ENCODE measurements around the gene AGPAT3. TPM values are rescaled to one million over a fixed set of nuclear protein-coding genes. Genes with fewer than 3 reads are reported as not detected.

Gene AGPAT3
- total and polyA plus RNA-seq, 2 donors (not counting 3 experiments of a cell fraction or from before 2014, with no cell fraction given) = 39.9 to 76.7 TPM

GRCh38 chr21:43912910-43913309 is 47.9 kb downstream of the AGPAT3 start:
- FAIRE-seq = no peak
- no peak overlapping the region for H3K27ac ChIP-seq (ENCODE audit: insufficient read depth, low read depth, low read length)
- dilution Hi-C loops (cut with MboI; ENCODE audit: extremely low pct_ligation_motif_present, low sequenced_read_pairs) (no loop called here), intact Hi-C loops (cut with micrococcal nuclease) (no loop called here)
- no peaks in the 10 kb centered on the region for H3K27me3 ChIP-seq (ENCODE audit: control insufficient read depth in 2 of 2, insufficient read depth in 2 of 2, low read length in 2 of 2)
- no peak for DNase-seq (ENCODE audit: low read depth, low spot score)
- no peak overlapping the region for H3K4me3 ChIP-seq (replicated peaks in 1 of 3; ENCODE audit: insufficient read depth in 1 of 3, low read depth in 1 of 3, low read length in 3 of 3)
- TF ChIP-seq GATA2 (IDR thresholded peaks at IDR 0.05; ENCODE audit: insufficient read depth, insufficient read length, low read depth, low read length) (no peak), MAX (IDR thresholded peaks at IDR 0.05; ENCODE audit: insufficient read depth, insufficient read length) (no peak), POLR2A (IDR thresholded peaks at IDR 0.05; ENCODE audit: low read depth, low read length) (no peak), POLR2AphosphoS5 (IDR thresholded peaks at IDR 0.05; ENCODE audit: insufficient read depth, low read depth, low read length) (no peak), FOS (IDR thresholded peaks at IDR 0.05; ENCODE audit: borderline replicate concordance, insufficient read depth, low read length) (no peak), EZH2 (IDR thresholded peaks at IDR 0.05; ENCODE audit: borderline replicate concordance, low read depth, low read length, severe bottlenecking) (no peak), CTCF (IDR thresholded peaks at IDR 0.05; ENCODE audit: extremely low read depth in 1 of 2, insufficient read depth in 1 of 2, low read depth in 1 of 2, low read length in 2 of 2) (no peak), MYC (IDR thresholded peaks at IDR 0.05; ENCODE audit: low read depth, low read length) (no peak), JUN (IDR thresholded peaks at IDR 0.05; ENCODE audit: borderline replicate concordance, insufficient read depth, insufficient read length, low read depth) (no peak)
- H3K9me3 ChIP-seq (replicated peaks; ENCODE audit: control insufficient read depth, insufficient read depth, low read length) = no peaks in the 10 kb centered on the region
- H3K4me2 ChIP-seq (ENCODE audit: insufficient read depth, low read length) = no peak overlapping the region
- ChIA-PET POLR2A (no interaction called here), CTCF (no interaction called here)
- no peak overlapping the region for H3K9ac ChIP-seq (replicated peaks; ENCODE audit: extremely low read depth, insufficient read depth, low read length)
- H4K20me1 ChIP-seq (replicated peaks; ENCODE audit: control insufficient read depth, extremely low read depth, insufficient read depth, low read length) = no peaks in the 10 kb centered on the region
- peaks cover 22% of the 10 kb centered on the region for H3K79me2 ChIP-seq (ENCODE audit: control insufficient read depth, insufficient read depth, low read length)
- H3K36me3 ChIP-seq (ENCODE audit: control insufficient read depth in 2 of 2, extremely low read depth in 1 of 2, insufficient read depth in 2 of 2, low read length in 2 of 2) = no peaks in the 10 kb centered on the region
- no peak overlapping the region for H2AFZ ChIP-seq (ENCODE audit: low read depth, low read length)
- no peaks in the 10 kb centered on the region for H3K9me1 ChIP-seq (replicated peaks; ENCODE audit: control insufficient read depth, extremely low read depth, insufficient read depth, low read length)
- no TSS peak for BruUV-seq (replicated peaks)
- H3K4me1 ChIP-seq (ENCODE audit: control insufficient read depth, extremely low read depth, insufficient read depth, low read length) = no peaks in the 10 kb centered on the region
